ENCODE measurements around the gene SLC26A4. TPM values are rescaled to one million over a fixed set of nuclear protein-coding genes. Genes with fewer than 3 reads are reported as not detected.

Gene SLC26A4
- total RNA-seq, 2 donors from 2014 or later, result 1.0 to 3.4 TPM

DNA sequence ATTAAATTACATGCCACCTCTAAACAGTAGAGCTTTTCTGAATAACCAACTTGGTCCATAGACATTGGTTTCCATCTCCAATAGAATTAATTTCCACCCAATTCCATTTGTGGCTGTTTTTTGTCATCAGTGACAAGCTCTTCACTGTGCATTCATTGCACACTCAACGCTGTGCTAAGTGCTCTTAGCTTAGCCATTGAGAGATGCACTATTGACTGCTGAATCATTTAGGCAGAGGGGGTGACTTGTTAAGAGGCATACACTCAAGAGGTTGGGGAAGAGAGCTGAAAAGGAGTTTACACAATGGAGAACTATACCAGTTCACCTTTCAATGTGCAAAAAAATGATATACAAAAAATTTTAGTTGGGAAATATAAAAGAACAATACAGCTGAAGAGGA is 51.4 kb downstream of the SLC26A4 start:
- DNase-seq (ENCODE audit: low spot score), result no peak
- intact Hi-C loops (cut with DNase I), result no loop called here

GRCh38 chr7:107712896-107713295 is 52.3 kb downstream of the SLC26A4 start:
- intact Hi-C loops (cut with DNase I), result no loop called here
- no peak for TF ChIP-seq CTCF (IDR thresholded peaks at IDR 0.05)
- no peak for TF ChIP-seq POLR2AphosphoS5 (IDR thresholded peaks at IDR 0.05)
- no peak for TF ChIP-seq POLR2A (IDR thresholded peaks at IDR 0.05)
- no peaks in the 10 kb centered on the region for H3K27me3 ChIP-seq (replicated peaks; ENCODE audit: insufficient read depth)
- no peaks in the 10 kb centered on the region for H3K36me3 ChIP-seq
- no peaks in the 10 kb centered on the region for H3K9me3 ChIP-seq
- H3K4me1 ChIP-seq (replicated peaks), result no peaks in the 10 kb centered on the region
- 66% methylated on average over 1 of the region's 1 CpG for WGBS
- H3K4me3 ChIP-seq, result no peak overlapping the region
- no peak overlapping the region for H3K27ac ChIP-seq
- DNase-seq (ENCODE audit: low spot score), result no peak

More for the DNA sequence above, 51.4 kb downstream of the SLC26A4 start:
- H3K9me3 ChIP-seq, result no peaks in the 10 kb centered on the region
- H3K4me1 ChIP-seq (replicated peaks), result no peaks in the 10 kb centered on the region
- TF ChIP-seq POLR2AphosphoS5 (IDR thresholded peaks at IDR 0.05) (no peak), CTCF (IDR thresholded peaks at IDR 0.05) (no peak)
- WGBS, result 92% methylated on average over 1 of the region's 1 CpG
- no peak overlapping the region for H3K4me3 ChIP-seq
- no peak overlapping the region for H3K27ac ChIP-seq
- no peaks in the 10 kb centered on the region for H3K36me3 ChIP-seq
- no peaks in the 10 kb centered on the region for H3K27me3 ChIP-seq (replicated peaks; ENCODE audit: insufficient read depth)

DNA sequence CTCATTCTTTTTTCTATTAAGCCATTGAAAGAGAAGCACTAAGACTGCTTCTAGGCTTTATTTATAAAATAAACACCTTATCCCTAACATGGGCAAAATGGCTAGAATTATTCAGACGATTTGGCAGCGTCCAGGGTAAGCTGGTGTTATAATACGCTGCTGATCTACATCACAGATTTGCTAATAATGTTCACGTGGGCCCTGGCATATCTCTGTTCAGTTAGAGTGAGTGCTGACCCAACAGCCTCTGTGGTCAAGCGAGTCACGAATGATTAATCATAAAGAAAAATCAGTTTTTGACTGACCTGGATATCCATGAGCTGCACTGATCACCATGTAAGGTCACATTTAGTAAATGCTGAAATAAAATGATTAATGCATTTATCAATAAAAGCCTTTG is 54.9 kb downstream of the SLC26A4 start:
- no peak for DNase-seq (ENCODE audit: low spot score)
- H3K27me3 ChIP-seq (replicated peaks; ENCODE audit: insufficient read depth), result no peaks in the 10 kb centered on the region
- H3K36me3 ChIP-seq, result no peaks in the 10 kb centered on the region
- intact Hi-C loops (cut with DNase I), result no loop called here
- H3K4me1 ChIP-seq (replicated peaks), result no peaks in the 10 kb centered on the region
- H3K9me3 ChIP-seq, result no peaks in the 10 kb centered on the region
- H3K27ac ChIP-seq, result no peak overlapping the region
- no peak for TF ChIP-seq POLR2AphosphoS5 (IDR thresholded peaks at IDR 0.05)
- no peak for TF ChIP-seq POLR2A (IDR thresholded peaks at IDR 0.05)
- no peak for TF ChIP-seq CTCF (IDR thresholded peaks at IDR 0.05)
- no peak overlapping the region for H3K4me3 ChIP-seq
- WGBS, result 90% methylated on average over 6 of the region's 6 CpGs

DNA sequence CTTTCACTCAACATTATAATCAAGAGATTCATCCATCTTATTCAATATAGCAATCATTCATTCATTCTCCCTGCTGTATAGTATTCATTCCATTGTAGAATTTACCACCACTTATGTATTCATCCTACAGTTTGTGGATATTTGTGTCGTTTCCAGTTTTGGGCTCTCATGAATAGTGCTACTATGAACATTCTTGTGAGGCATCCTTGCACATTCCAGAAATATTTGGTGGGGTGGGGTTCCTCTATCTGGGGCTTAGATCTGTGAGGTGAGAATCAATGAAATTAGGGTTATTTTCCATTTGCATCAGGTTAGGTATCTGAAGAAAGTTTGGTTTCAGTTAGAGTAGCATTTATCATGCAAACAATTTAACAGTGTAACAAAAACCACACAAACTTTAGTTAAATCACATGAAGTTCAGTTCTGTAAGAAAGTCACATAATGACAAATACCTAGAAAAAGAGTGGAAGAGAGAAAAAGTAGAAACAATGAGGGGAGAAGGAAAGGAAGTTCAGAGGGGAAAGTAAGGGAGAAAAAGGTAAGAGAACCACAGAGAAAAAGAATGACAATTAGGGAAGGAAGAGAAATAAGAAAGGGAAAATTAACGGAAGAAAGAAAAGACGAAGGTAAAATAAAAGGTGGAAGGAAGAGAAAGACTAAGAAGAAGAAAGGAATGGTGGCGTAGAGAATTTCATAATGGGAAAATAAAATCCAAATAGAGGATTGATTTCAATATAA is 58.0 kb downstream of the SLC26A4 start:
- Histone ChIP-seq H3K36me3 (no peaks in the 10 kb centered on the region), H3K27ac (no peak overlapping the region), H3K4me1 (replicated peaks) (no peaks in the 10 kb centered on the region), H3K4me3 (no peak overlapping the region), H3K9me3 (no peaks in the 10 kb centered on the region), H3K27me3 (replicated peaks; ENCODE audit: insufficient read depth) (no peaks in the 10 kb centered on the region)
- 81% methylated on average over 4 of the region's 4 CpGs for WGBS
- no peak for TF ChIP-seq CTCF (IDR thresholded peaks at IDR 0.05)
- TF ChIP-seq POLR2AphosphoS5 (IDR thresholded peaks at IDR 0.05), result no peak
- TF ChIP-seq POLR2A (IDR thresholded peaks at IDR 0.05), result no peak
- no peak for DNase-seq (ENCODE audit: low spot score)
- intact Hi-C loops (cut with DNase I), result no loop called here

DNA sequence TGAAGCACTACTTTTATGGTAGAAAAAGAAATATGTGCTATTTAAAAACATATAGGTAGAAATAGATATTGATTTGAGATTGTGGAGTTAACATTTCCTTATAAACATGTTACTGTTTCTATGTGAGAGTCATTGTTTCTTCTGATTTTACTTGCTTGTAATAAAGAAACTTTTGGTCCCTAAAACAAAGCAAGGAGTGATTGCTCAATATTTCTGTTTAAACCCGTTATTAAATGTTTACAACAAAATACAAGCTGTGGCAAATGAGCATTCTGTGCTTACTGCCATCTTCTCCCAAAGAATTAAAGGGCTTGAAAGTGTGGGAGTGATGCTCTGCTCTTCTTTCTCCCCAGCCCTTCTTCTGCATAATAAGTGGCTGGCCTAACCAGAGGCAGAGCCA is 60.7 kb downstream of the SLC26A4 start:
- no peak overlapping the region for H3K4me3 ChIP-seq
- TF ChIP-seq CTCF (IDR thresholded peaks at IDR 0.05), result no peak
- TF ChIP-seq POLR2A (IDR thresholded peaks at IDR 0.05), result no peak
- no peak for TF ChIP-seq POLR2AphosphoS5 (IDR thresholded peaks at IDR 0.05)
- H3K4me1 ChIP-seq (replicated peaks), result no peaks in the 10 kb centered on the region
- DNase-seq (ENCODE audit: low spot score), result no peak
- H3K36me3 ChIP-seq, result no peaks in the 10 kb centered on the region
- H3K27ac ChIP-seq, result no peak overlapping the region
- 42% methylated on average over 1 of the region's 1 CpG for WGBS
- H3K27me3 ChIP-seq (replicated peaks; ENCODE audit: insufficient read depth), result no peaks in the 10 kb centered on the region
- no peaks in the 10 kb centered on the region for H3K9me3 ChIP-seq
- intact Hi-C loops (cut with DNase I), result no loop called here
